HG03139 (cell line): ENCODE results near the gene C12orf60.

ENCODE experiments used
- ATAC-seq: cut with Tn5 transposase; IDR thresholded peaks from one replicate; pipeline ENCODE4 v1.9.1; 2021; ENCODE audit not compliant: unreplicated experiment

The C12orf60 gene

GRCh38 chr12:14871247-14871646 lies 67.8 kb downstream of the C12orf60 start:
- ATAC-seq = no peak

- no peak for ATAC-seq
Observed at GRCh38 chr12:14871886-14872285, 68.4 kb downstream of the C12orf60 start.

GRCh38 chr12:14873440-14874185 lies 70.1 kb downstream of the C12orf60 start:
- ATAC-seq = no peak
